ENCODE measurements around the gene CTSW. TPM values are rescaled to one million over a fixed set of nuclear protein-coding genes. Genes with fewer than 3 reads are reported as not detected.

The CTSW gene
- polyA plus RNA-seq, 2 of the 4 experiments (the other 2 are of a cell fraction) = not detected

DNA sequence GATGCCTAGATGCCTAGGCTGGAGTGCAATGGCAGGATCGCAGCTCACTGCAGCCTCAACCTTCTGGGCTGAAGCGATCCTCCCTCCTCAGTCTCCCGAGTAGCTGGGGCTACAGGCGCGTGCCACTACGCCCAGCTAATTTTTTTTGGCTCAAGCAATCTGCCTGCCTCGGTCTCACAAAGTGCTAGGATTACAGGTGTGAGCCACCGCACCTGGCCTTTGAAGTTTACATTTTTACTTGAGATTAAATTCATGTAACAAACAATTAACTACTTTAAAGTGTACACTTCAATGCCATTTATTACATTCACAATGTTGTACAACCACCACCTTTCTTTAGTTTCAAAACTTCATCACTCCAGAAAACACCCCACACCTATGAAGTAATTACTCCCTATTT lies 24.1 kb downstream of the CTSW start:
- CTCF ChIA-PET = interaction anchor here (0.8 to 31.6 kb wide), 3 partner anchors 7 to 379 kb away, joined by 3 to 618 read pairs (median 618); partner anchors contain the start of genes C11orf68, CCDC85B, DRAP1 and FIBP
- Histone ChIP-seq H3K4me1 (peaks cover 34% of the 10 kb centered on the region), H3K4me3 (no peak overlapping the region), H3K9me3 (no peaks in the 10 kb centered on the region), H3K27ac (peak overlapping the region; percentile 69 to 87), H3K4me2 (peak overlapping the region; percentile 68)
- no peak for TF ChIP-seq NR3C1 (IDR thresholded peaks at IDR 0.05)
- no peak for TF ChIP-seq PHF8 (IDR thresholded peaks at IDR 0.05; ENCODE audit: borderline replicate concordance, low read depth)
- no peak for TF ChIP-seq CHD2 (IDR thresholded peaks at IDR 0.05; ENCODE audit: low read length, partially characterized antibody)
- no peak for TF ChIP-seq RFX5 (IDR thresholded peaks at IDR 0.05)
- TF ChIP-seq JUNB (IDR thresholded peaks at IDR 0.05) = no peak
- TF ChIP-seq RNF2 (IDR thresholded peaks at IDR 0.05; ENCODE audit: borderline replicate concordance, low read depth) = no peak
- TF ChIP-seq, protein P1, sequence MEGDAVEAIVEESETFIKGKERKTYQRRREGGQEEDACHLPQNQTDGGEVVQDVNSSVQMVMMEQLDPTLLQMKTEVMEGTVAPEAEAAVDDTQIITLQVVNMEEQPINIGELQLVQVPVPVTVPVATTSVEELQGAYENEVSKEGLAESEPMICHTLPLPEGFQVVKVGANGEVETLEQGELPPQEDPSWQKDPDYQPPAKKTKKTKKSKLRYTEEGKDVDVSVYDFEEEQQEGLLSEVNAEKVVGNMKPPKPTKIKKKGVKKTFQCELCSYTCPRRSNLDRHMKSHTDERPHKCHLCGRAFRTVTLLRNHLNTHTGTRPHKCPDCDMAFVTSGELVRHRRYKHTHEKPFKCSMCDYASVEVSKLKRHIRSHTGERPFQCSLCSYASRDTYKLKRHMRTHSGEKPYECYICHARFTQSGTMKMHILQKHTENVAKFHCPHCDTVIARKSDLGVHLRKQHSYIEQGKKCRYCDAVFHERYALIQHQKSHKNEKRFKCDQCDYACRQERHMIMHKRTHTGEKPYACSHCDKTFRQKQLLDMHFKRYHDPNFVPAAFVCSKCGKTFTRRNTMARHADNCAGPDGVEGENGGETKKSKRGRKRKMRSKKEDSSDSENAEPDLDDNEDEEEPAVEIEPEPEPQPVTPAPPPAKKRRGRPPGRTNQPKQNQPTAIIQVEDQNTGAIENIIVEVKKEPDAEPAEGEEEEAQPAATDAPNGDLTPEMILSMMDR (IDR thresholded peaks at IDR 0.05) = no peak
- no peak for TF ChIP-seq POLR2AphosphoS2 (conservative IDR thresholded peaks at IDR 0.05; ENCODE audit: low read length)
- TF ChIP-seq EHMT2 (IDR thresholded peaks at IDR 0.05; ENCODE audit: low read depth) = no peak
- TF ChIP-seq, protein P2, sequence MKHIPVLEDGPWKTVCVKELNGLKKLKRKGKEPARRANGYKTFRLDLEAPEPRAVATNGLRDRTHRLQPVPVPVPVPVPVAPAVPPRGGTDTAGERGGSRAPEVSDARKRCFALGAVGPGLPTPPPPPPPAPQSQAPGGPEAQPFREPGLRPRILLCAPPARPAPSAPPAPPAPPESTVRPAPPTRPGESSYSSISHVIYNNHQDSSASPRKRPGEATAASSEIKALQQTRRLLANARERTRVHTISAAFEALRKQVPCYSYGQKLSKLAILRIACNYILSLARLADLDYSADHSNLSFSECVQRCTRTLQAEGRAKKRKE (CRISPR knock-in tag; IDR thresholded peaks at IDR 0.05; ENCODE audit: low read depth) = no peak
- no peak for TF ChIP-seq CBX8 (IDR thresholded peaks at IDR 0.05)
- no peak for TF ChIP-seq SMC3 (IDR thresholded peaks at IDR 0.05)
- no peak for TF ChIP-seq JUN (IDR thresholded peaks at IDR 0.05)
- TF ChIP-seq, protein P3, sequence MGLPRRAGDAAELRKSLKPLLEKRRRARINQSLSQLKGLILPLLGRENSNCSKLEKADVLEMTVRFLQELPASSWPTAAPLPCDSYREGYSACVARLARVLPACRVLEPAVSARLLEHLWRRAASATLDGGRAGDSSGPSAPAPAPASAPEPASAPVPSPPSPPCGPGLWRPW (IDR thresholded peaks at IDR 0.05) = no peak
- DNase-seq (ENCODE audit: low read depth in 1 of 2, low spot score in 1 of 2) = no peak
- WGBS (ENCODE audit: missing lambda C conversion rate) = 76% methylated on average over 8 of the region's 8 CpGs
- no peak for FAIRE-seq
- no peak for ATAC-seq
- POLR2A ChIA-PET = interaction anchor here (1.4 to 5.7 kb wide), 2 partner anchors 12 to 15 kb away, joined by 7 to 43 read pairs; partner anchors contain the start of gene FIBP

DNA sequence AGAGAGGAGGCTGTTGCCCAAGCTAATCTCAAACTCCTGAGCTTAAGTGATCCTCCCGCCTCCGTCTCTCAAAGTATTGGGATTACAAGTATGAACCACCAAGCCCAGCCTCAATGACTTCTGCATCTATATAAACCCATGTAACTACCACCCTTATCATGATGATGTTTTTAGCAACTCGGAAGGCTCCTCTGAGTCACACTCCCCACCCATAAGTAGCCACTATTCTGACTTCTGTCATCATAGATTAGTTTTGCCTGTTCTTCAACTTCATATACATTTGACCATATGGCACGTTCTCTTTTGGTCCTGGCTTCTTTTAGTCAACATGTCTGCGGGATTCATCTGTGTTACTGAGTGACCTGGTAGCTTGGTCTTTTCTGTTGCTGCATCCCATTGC lies 27.0 kb downstream of the CTSW start:
- no peak for TF ChIP-seq POLR2AphosphoS2 (conservative IDR thresholded peaks at IDR 0.05; ENCODE audit: low read length)
- TF ChIP-seq FOSB (CRISPR knock-in tag; IDR thresholded peaks at IDR 0.05) = no peak
- no peak for TF ChIP-seq ZC3H11A (IDR thresholded peaks at IDR 0.05)
- TF ChIP-seq TFCP2L1 (CRISPR knock-in tag; IDR thresholded peaks at IDR 0.05) = no peak
- no peak for TF ChIP-seq NPAS2 (CRISPR knock-in tag; IDR thresholded peaks at IDR 0.05; ENCODE audit: borderline replicate concordance)
- TF ChIP-seq GATA3 (IDR thresholded peaks at IDR 0.05; ENCODE audit: borderline replicate concordance) = no peak
- no peak for TF ChIP-seq HOXA7 (CRISPR knock-in tag; IDR thresholded peaks at IDR 0.05)
- TF ChIP-seq MYC (IDR thresholded peaks at IDR 0.05; ENCODE audit: borderline replicate concordance, low read length) = no peak
- Histone ChIP-seq H3K9me3 (no peaks in the 10 kb centered on the region), H3K4me2 (no peak overlapping the region), H3K4me1 (peaks cover 39% of the 10 kb centered on the region), H3K4me3 (no peak overlapping the region), H3K27ac (no peak overlapping the region)
- POLR2A ChIA-PET = interaction anchor here (0.6 kb wide), 1 partner anchor 577 kb away, joined by 3 read pairs; no protein-coding TSS in a partner anchor
- ATAC-seq (no peak), DNase-seq (ENCODE audit: low read depth in 1 of 2, low spot score in 1 of 2) (no peak), FAIRE-seq (no peak)
- WGBS (ENCODE audit: missing lambda C conversion rate) = 80% methylated on average over 5 of the region's 5 CpGs
- CTCF ChIA-PET = interaction anchor here (0.7 to 31.6 kb wide), 5 partner anchors 9 to 116 kb away, joined by 3 to 618 read pairs (median 3); partner anchors contain the start of genes CCDC85B, FIBP and FOSL1

DNA sequence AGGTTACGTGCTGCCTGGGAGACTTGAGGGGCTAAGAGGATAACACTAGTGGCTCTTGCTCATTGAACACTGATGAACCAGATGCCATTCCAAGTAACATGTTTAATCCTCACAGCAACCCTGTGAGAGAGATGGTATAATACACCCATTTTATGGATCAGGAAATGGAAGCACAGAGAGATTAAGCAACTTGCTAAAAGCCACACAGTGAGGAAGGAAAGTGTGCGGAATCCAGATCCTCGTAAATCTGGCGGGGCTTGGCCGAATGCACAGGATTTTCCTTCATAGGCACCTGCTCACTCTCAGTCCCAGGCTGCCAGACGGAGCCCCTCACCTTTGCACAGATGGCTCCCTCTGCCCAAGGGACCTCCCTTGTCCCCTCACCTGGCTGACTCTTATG lies 28.2 kb downstream of the CTSW start:
- Histone ChIP-seq H3K4me3 (no peak overlapping the region), H3K9me3 (no peaks in the 10 kb centered on the region), H3K27ac (no peak overlapping the region), H3K4me1 (peaks cover 39% of the 10 kb centered on the region), H3K4me2 (no peak overlapping the region)
- WGBS (ENCODE audit: missing lambda C conversion rate) = 88% methylated on average over 6 of the region's 6 CpGs
- ATAC-seq (no peak), DNase-seq (ENCODE audit: low read depth in 1 of 2, low spot score in 1 of 2) (no peak), FAIRE-seq (no peak)
- POLR2A ChIA-PET = interaction anchor here (1.0 kb wide), 1 partner anchor 7 kb away, joined by 3 read pairs; no protein-coding TSS in a partner anchor
- no peak for TF ChIP-seq EHF (CRISPR knock-in tag; IDR thresholded peaks at IDR 0.05)
- peak; percentile 22 for TF ChIP-seq ZFP36 (IDR thresholded peaks at IDR 0.05; ENCODE audit: borderline replicate concordance, partially characterized antibody)
- CTCF ChIA-PET = interaction anchor here (31.6 kb wide), 1 partner anchor 14 kb away, joined by 618 read pairs; the partner anchor contains the start of genes CCDC85B, FIBP and FOSL1
